Measurements from ENCODE around the gene ACACA. TPM values are rescaled to one million over a fixed set of nuclear protein-coding genes. Genes with fewer than 3 reads are reported as not detected.
"Not testable (repeated sequence)": the region's sequence is repeated elsewhere in the genome, so short reads cannot be mapped to it uniquely, and the experiment has no call there.

Gene ACACA
- total and polyA plus RNA-seq, 9 of the 15 experiments (the other 6 are each of a cell fraction or from before 2014, with no cell fraction given) = 35.9 to 135 (median 88.4) TPM

- no peak overlapping the region for H3K4me3 ChIP-seq
- no peaks in the 10 kb centered on the region for H3K79me2 ChIP-seq (ENCODE audit: control insufficient read depth, insufficient read depth, low read length)
- no peaks in the 10 kb centered on the region for H3K27me3 ChIP-seq (ENCODE audit: control insufficient read depth in 2 of 2, insufficient read depth in 2 of 2, low read length in 2 of 2)
- FAIRE-seq (no peak), ATAC-seq (no peak), DNase-seq (ENCODE audit: extremely low read depth in 1 of 4, low spot score in 3 of 4) (no peak)
- BruUV-seq (replicated peaks) = no TSS peak
- ChIA-PET POLR2A (interaction anchor here (1.0 to 1.1 kb wide), 2 partner anchors 9 to 20 kb away, joined by 3 read pairs; no protein-coding TSS in a partner anchor), CTCF (ENCODE audit: low intra/inter-chr PET ratio) (no interaction called here)
- intact Hi-C loops (cut with micrococcal nuclease) = no loop called here
- 96% methylated on average over 7 of the region's 7 CpGs for WGBS (ENCODE audit: insufficient coverage, low coverage, missing lambda C conversion rate)
- in situ Hi-C loops (cut with MboI) = no loop called here
- no peak overlapping the region for H2AFZ ChIP-seq (ENCODE audit: low read depth, low read length)
- H3K4me2 ChIP-seq (ENCODE audit: insufficient read depth, low read length) = no peak overlapping the region
- H3K9me1 ChIP-seq (ENCODE audit: control insufficient read depth, insufficient read depth, low read length) = no peaks in the 10 kb centered on the region
- H3K27ac ChIP-seq (ENCODE audit: extremely low read depth, low read depth, low read length) = no peak overlapping the region
- TF ChIP-seq ZNF445 (CRISPR knock-in tag; IDR thresholded peaks at IDR 0.05; ENCODE audit: low read depth) = no peak
- H3K4me1 ChIP-seq (replicated peaks in 1 of 2; ENCODE audit: control insufficient read depth in 2 of 2, insufficient read depth in 2 of 2, low read length in 2 of 2) = no peaks in the 10 kb centered on the region
- H4K20me1 ChIP-seq (replicated peaks; ENCODE audit: control insufficient read depth, insufficient read depth, low read length) = no peaks in the 10 kb centered on the region
- H3K9ac ChIP-seq (ENCODE audit: insufficient read depth in 1 of 2, low read depth in 2 of 2, low read length in 2 of 2) = no peak overlapping the region
- H3K9me3 ChIP-seq (replicated peaks; ENCODE audit: control insufficient read depth, insufficient read depth, low read depth, low read length) = no peaks in the 10 kb centered on the region
- H3K36me3 ChIP-seq (ENCODE audit: control insufficient read depth, insufficient read depth, low read length) = peaks cover 86% of the 10 kb centered on the region
Observed at GRCh38 chr17:37144075-37144701, 262.4 kb downstream of the ACACA start.

- H3K4me3 ChIP-seq; H3K4me1 ChIP-seq (replicated peaks in 1 of 2; ENCODE audit: control insufficient read depth in 2 of 2, insufficient read depth in 2 of 2, low read length in 2 of 2); H3K27me3 ChIP-seq (ENCODE audit: control insufficient read depth in 2 of 2, insufficient read depth in 2 of 2, low read length in 2 of 2); H3K9me1 ChIP-seq (ENCODE audit: control insufficient read depth, insufficient read depth, low read length); FAIRE-seq; H3K4me2 ChIP-seq (ENCODE audit: insufficient read depth, low read length); H3K9ac ChIP-seq (ENCODE audit: insufficient read depth in 1 of 2, low read depth in 2 of 2, low read length in 2 of 2); H2AFZ ChIP-seq (ENCODE audit: low read depth, low read length); ATAC-seq; H3K79me2 ChIP-seq (ENCODE audit: control insufficient read depth, insufficient read depth, low read length); H4K20me1 ChIP-seq (replicated peaks; ENCODE audit: control insufficient read depth, insufficient read depth, low read length); CTCF ChIA-PET (ENCODE audit: low intra/inter-chr PET ratio); in situ Hi-C loops (cut with MboI); H3K9me3 ChIP-seq (replicated peaks; ENCODE audit: control insufficient read depth, insufficient read depth, low read depth, low read length); BruUV-seq (replicated peaks); intact Hi-C loops (cut with micrococcal nuclease); H3K27ac ChIP-seq (ENCODE audit: extremely low read depth, low read depth, low read length); DNase-seq (ENCODE audit: extremely low read depth in 1 of 4, low spot score in 3 of 4): not testable (repeated sequence)
- WGBS (ENCODE audit: insufficient coverage, low coverage, missing lambda C conversion rate) = 88% methylated on average over 1 of the region's 3 CpGs
- peaks cover 86% of the 10 kb centered on the region for H3K36me3 ChIP-seq (ENCODE audit: control insufficient read depth, insufficient read depth, low read length)
- POLR2A ChIA-PET = interaction anchor here (0.6 kb wide), 1 partner anchor 637 kb away, joined by 3 read pairs; no protein-coding TSS in a partner anchor
- TF ChIP-seq ZNF316 (IDR thresholded peaks at IDR 0.05) = 0 out of 2 replicates have a peak, but pooled peaks have one; percentile 46
Observed at GRCh38 chr17:37143558-37143957, 263.1 kb downstream of the ACACA start.

Measured in K562 (cell line).